Stimulated activated effector memory CD8-positive, alpha-beta T cell treated with anti-CD3 and anti-CD28 coated beads, Interleukin-12 subunit alpha, Interleukin-12 subunit beta, amount 100 ng/mL, for 72 hours (primary cell): ENCODE measurements around the gene OR5K2.
A peak's percentile ranks its signal among the peaks of the same experiment; 100 is the strongest.

Source experiments
- ATAC-seq: fragments of 150-1000 bp; cut with Tn5 transposase; 2 replicates; pipeline ENCODE4 v1.10.0; 2021
- DNase-seq, 2 donors: peaks; one replicate each; pipeline ENCODE4 v3.0.0; 2021 to 2022; ENCODE audit warnings: low spot score in 2 of 2
- H3K27ac Mint-ChIP-seq: one replicate; pipeline ENCODE4 v1.8.0; 2022; ENCODE audit warnings: mild to moderate bottlenecking, mixed read lengths
- H3K36me3 Mint-ChIP-seq: one replicate; pipeline ENCODE4 v1.8.0; 2022; ENCODE audit warnings: mild to moderate bottlenecking, mixed read lengths
- H3K4me1 Mint-ChIP-seq: one replicate; pipeline ENCODE4 v1.8.0; 2022; ENCODE audit warnings: mixed read lengths
- H3K4me3 Mint-ChIP-seq: one replicate; pipeline ENCODE4 v1.8.0; 2022; ENCODE audit warnings: mild to moderate bottlenecking, mixed read lengths
- H3K9me3 Mint-ChIP-seq: one replicate; pipeline ENCODE4 v1.8.0; 2022; ENCODE audit warnings: mixed read lengths

Gene OR5K2

DNA sequence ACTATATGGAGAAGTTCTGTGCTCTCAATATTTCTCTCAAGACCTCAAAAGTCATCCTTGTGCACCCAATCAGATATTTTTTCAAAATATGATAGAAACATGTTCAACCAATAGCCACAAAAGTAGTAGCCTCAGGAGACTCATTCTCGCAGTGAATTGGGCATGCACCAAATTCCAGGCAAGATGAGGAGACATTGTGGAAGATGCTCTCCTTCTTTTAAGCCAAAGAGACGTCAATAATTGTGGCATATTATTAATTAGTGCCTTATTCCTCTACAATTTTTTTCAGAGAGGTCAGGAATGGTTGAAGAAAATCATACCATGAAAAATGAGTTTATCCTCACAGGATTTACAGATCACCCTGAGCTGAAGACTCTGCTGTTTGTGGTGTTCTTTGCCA lies at the start of gene OR5K2:
OR5K2 (plus strand) TSS at position 301 of the 400 bp plus-strand sequence; CDS start at position 301, 0 bp downstream.
- Mint-ChIP-seq H3K4me3 (no peak within 1 kb of the TSS), H3K36me3 (peaks cover 5% of the 10 kb centered on the region), H3K9me3 (peaks cover 2% of the 10 kb centered on the region), H3K4me1 (no peaks in the 10 kb centered on the region), H3K27ac (no peak within 1 kb of the TSS)
- ATAC-seq (no peak), DNase-seq (no peak)

DNA sequence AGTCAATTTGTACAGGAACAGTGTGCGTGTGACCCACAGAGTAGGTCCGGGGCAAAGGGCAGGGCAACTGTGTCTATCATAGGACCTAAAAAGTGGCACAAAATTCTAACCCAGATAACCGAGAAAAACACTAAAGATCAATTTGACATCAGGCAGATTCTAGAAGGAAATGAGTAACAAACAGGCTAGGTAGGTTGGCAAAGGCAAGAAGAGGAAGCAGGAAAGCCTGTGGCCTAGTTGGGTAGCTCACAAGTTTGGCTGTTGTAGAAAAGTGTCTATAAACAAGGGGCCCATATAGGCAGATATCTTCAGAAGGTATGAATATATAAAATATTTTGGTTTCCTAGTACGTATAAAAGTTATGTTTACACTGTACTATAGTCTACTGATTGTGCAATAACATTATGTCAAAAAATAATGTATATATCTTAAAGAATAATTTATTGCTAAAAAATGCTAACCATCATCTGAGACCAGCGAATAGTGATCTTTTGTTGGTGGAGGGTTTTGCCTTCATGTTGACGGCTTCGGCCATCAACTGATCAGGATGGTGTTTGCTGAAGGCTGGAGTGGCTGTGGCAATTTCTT lies 47.8 kb upstream of the OR5K2 start:
- no peak overlapping the region for H3K27ac Mint-ChIP-seq
- DNase-seq, result no peak
- no peaks in the 10 kb centered on the region for H3K9me3 Mint-ChIP-seq
- no peaks in the 10 kb centered on the region for H3K36me3 Mint-ChIP-seq
- ATAC-seq, result peak; percentile 69
- no peak overlapping the region for H3K4me3 Mint-ChIP-seq
- H3K4me1 Mint-ChIP-seq, result peaks cover 13% of the 10 kb centered on the region

DNA sequence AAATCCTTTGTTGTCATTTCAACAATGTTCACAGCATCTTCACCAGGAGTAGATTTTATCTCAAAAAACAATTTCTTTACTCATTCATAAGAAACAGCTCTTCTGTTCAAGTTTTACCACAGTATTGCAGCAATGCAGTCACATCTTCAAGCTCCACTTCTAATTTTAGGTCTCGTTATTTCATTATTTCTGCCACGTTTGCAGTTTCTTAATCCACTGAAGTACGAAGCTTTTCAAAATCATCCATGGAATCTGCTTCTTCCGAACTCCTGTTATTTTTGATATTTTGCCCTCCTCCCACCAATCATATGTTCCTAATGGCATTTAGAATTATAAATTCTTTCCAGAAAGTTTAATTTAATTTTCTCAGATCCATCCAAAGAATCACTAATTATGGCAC lies 47.1 kb upstream of the OR5K2 start:
- ATAC-seq (no peak), DNase-seq (no peak)
- H3K27ac Mint-ChIP-seq, result no peak overlapping the region
- peaks cover 13% of the 10 kb centered on the region for H3K4me1 Mint-ChIP-seq
- H3K4me3 Mint-ChIP-seq, result no peak overlapping the region
- no peaks in the 10 kb centered on the region for H3K36me3 Mint-ChIP-seq
- H3K9me3 Mint-ChIP-seq, result no peaks in the 10 kb centered on the region

DNA sequence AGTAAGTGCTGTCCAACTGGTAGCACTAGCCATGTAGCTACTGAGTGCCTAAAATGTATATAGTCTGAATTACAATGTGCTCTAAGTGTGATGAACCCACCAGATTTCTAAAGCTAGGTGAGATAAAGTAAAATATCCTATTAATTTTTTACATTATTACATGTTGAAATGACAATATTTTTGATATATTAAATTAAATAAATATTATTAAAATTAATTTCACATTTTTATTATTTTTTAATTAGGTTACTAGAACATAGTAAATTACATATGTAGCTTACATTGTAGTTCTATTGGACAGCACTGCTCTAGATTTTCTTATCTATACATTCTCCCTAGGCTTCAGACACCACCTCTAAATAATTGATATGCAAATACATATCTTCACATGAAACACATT lies 43.7 kb upstream of the OR5K2 start:
- ATAC-seq, result no peak
- Mint-ChIP-seq H3K27ac (no peak overlapping the region), H3K4me3 (no peak overlapping the region), H3K9me3 (no peaks in the 10 kb centered on the region), H3K4me1 (peaks cover 8% of the 10 kb centered on the region), H3K36me3 (peaks cover 4% of the 10 kb centered on the region)
- no peak for DNase-seq

DNA sequence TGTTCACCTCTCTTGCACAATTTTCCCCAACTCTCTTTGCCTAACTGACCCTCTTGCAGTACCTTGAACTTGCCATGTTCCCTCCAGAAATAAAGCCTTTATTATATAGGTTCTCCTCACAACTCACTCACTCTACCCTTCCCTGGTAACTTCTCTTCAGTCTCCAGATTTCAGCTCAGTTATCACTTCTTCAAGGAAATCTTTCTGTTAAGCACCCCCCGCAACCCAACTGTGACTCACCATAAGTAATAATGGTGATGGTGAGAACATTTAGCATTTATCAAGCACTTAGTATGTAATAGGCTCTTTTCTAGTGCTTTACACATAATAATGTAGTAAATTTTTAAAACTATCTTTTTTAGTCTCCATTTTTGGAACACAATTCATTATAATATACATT lies 42.6 kb upstream of the OR5K2 start:
- Mint-ChIP-seq H3K27ac (no peak overlapping the region), H3K36me3 (peaks cover 4% of the 10 kb centered on the region), H3K4me3 (no peak overlapping the region), H3K4me1 (peaks cover 3% of the 10 kb centered on the region), H3K9me3 (no peaks in the 10 kb centered on the region)
- ATAC-seq (no peak), DNase-seq (no peak)

DNA sequence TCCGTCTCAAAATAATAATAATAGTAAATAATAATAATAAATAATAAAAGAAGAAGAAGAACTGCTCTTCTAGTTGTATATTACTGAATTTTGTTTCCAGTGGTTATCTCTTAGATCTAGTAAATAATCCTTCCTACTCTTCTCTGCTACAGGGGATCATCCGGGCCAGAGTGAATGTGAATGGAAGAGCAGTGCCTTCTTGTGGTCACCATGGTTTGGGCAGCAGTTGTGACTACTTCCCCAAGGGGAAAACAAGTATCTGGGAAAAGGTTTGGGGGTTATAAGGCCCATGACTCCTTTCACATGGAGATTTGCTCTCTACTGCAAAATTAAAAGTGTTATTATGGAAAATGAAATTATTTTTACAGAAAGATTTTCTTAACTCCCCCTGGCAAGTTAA lies 39.9 kb upstream of the OR5K2 start:
- Mint-ChIP-seq H3K36me3 (peaks cover 4% of the 10 kb centered on the region), H3K27ac (no peak overlapping the region)

DNA sequence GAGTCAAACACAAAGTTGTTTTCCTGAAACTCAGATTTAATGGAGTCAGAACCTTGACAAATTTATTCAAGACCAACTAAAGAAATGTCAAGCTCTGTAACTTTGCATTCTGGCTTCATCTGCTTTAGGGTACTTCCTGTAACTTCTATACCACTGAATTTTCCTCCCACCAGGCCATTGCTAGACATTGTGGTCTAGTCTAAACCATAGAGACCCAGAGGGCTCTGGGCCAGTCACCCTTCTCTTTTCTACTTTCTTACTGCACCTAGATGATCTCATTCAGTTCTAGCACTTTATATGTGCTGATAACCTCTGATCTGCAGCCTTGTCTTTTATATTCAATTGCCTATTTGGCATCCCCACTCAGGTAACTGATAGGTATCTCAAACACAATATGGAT lies 37.3 kb upstream of the OR5K2 start:
- H3K4me1 Mint-ChIP-seq, result peaks cover 12% of the 10 kb centered on the region
- no peak for DNase-seq
- H3K4me3 Mint-ChIP-seq, result no peak overlapping the region
- H3K27ac Mint-ChIP-seq, result no peak overlapping the region
- peak; percentile 96 for ATAC-seq
- no peaks in the 10 kb centered on the region for H3K9me3 Mint-ChIP-seq
- peaks cover 4% of the 10 kb centered on the region for H3K36me3 Mint-ChIP-seq

More for the DNA sequence above, 39.9 kb upstream of the OR5K2 start:
- no peak for ATAC-seq
- Mint-ChIP-seq H3K9me3 (no peaks in the 10 kb centered on the region), H3K4me3 (no peak overlapping the region), H3K4me1 (peaks cover 12% of the 10 kb centered on the region)
- DNase-seq, result no peak

DNA sequence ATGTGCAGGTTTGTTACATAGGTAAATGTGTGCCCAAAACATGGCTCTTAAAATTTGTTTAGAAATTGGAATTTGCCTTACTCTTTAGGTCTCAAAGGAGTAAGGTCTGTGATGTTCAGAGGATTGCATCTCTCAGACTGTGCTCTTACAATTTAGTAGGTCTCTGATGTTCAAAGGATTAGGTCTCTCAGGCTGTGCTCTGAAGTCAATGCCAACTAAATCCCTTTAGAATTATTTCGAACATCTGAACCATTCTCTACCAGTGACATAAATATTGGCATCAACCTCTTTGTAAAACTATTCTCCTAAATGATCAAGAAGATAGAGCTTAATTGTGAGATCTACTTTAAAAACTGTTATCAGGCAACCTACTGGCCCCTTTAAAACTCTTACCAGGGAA lies 34.6 kb upstream of the OR5K2 start, which contains the start of gene OR5K1:
OR5K1 (plus strand) TSS at position 301 of the 400 bp plus-strand sequence. CDS start 6,376 bp downstream, outside the sequence.
- Mint-ChIP-seq H3K36me3 (peaks cover 4% of the 10 kb centered on the region), H3K4me1 (peaks cover 12% of the 10 kb centered on the region), H3K4me3 (no peak within 1 kb of the TSS), H3K9me3 (no peaks in the 10 kb centered on the region), H3K27ac (no peak within 1 kb of the TSS)
- ATAC-seq (no peak), DNase-seq (no peak)

DNA sequence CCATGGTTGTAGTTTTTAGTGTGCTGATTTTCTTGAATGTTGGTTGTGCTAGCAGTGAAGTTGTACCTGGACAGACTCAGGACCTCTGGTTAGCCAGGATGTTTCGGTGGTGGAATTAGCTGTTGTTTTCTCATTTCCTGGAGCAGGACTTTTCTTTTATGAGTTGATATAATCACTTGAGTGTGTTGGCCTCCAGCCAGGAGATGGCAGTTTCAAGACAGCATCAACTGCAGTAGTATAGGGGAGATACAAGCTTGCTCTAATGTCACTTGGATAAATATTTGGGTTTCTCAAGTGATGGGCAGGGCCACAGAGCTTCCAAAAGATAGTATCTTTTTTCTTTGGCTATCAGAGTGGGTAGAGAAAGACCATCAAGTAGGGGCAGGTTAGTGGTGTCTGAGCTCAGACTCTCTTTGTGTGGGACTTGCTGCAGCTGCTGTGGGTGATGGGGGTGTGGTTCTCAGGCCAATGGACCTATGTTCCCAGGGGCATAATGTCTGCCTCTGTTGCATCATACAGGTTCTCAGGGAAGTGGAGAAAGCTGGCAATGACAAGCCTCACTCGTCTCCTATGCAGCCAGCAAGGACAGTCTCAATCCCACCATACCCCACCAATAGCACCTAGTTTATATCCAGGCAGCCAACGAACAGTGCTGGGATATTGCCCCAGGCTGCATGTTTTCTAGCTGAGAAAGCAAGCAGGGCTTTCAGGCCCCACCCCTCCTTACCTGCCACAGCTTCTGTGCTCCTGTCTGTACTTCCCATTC lies 14.6 kb upstream of the OR5K2 start:
- Mint-ChIP-seq H3K4me1 (peaks cover 5% of the 10 kb centered on the region), H3K36me3 (no peaks in the 10 kb centered on the region), H3K9me3 (peaks cover 26% of the 10 kb centered on the region), H3K4me3 (no peak overlapping the region), H3K27ac (peak overlapping the region; percentile 29)
- DNase-seq (no peak), ATAC-seq (no peak)

DNA sequence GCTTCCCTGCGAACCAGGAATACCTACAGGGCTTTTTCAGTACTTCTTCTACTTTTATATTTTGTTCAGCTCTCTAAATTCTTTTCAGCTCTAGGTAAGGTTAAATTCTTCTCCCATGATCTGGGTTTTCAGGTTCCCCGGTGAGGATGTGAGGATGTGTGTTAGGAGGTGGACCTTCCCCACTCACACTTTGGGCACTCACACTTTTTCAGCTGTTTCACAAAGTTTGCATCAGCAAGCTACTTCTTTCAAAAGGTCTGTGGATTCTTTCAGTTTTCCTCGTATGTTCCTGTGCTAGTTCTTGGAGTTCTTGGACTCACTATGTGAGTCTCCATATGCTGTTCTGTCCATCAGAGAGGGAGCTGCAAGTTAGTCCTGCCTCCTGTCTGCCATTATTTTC lies 13.9 kb upstream of the OR5K2 start:
- ATAC-seq (no peak), DNase-seq (no peak)
- no peak overlapping the region for H3K4me3 Mint-ChIP-seq
- H3K9me3 Mint-ChIP-seq, result peaks cover 31% of the 10 kb centered on the region
- H3K4me1 Mint-ChIP-seq, result peaks cover 5% of the 10 kb centered on the region
- H3K36me3 Mint-ChIP-seq, result no peaks in the 10 kb centered on the region
- no peak overlapping the region for H3K27ac Mint-ChIP-seq

DNA sequence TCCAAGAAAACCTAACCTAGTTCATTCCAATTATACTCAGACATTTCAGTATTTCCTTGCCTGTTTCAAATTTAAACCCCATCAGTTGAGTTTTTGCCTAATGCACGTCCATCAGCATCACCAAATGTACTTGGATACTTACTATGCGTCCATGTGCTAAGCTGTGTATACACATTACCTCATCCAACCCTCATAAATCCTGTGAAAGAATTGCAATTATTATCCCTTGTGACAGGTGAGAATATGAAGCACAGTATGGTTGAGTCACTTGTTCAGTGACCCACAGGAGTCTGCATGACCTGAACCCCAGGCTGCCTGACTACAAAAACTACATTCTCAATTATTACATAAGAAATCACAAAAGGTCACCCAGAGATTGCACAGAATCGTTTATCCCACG lies 2.5 kb downstream of the OR5K2 start:
- H3K36me3 Mint-ChIP-seq, result peaks cover 5% of the 10 kb centered on the region
- ATAC-seq (no peak), DNase-seq (no peak)
- peaks cover 6% of the 10 kb centered on the region for H3K4me1 Mint-ChIP-seq
- H3K9me3 Mint-ChIP-seq, result peaks cover 2% of the 10 kb centered on the region
- no peak overlapping the region for H3K27ac Mint-ChIP-seq
- H3K4me3 Mint-ChIP-seq, result no peak overlapping the region

DNA sequence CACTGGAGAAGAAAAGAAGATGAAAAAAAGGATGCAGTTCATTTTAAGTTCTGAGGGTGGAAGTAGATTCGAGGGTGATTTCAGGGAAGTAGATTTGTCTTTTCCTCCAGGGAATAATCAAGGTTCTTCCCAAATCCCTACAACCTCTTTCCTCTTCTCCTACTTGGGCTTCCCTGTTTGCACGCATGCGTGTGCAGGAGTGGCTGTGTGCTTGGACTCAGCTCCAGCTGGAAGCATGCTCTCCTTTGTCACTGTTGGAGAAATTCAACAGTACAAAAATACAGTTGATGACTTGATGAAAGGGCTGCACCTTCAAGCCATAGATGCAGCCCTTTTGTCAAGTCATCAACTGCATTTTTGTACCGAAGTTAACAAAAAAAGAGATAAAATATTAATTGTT lies 3.8 kb downstream of the OR5K2 start:
- Mint-ChIP-seq H3K4me3 (no peak overlapping the region), H3K9me3 (peaks cover 5% of the 10 kb centered on the region), H3K36me3 (peaks cover 10% of the 10 kb centered on the region), H3K27ac (no peak overlapping the region), H3K4me1 (peaks cover 6% of the 10 kb centered on the region)
- DNase-seq (no peak), ATAC-seq (no peak)

DNA sequence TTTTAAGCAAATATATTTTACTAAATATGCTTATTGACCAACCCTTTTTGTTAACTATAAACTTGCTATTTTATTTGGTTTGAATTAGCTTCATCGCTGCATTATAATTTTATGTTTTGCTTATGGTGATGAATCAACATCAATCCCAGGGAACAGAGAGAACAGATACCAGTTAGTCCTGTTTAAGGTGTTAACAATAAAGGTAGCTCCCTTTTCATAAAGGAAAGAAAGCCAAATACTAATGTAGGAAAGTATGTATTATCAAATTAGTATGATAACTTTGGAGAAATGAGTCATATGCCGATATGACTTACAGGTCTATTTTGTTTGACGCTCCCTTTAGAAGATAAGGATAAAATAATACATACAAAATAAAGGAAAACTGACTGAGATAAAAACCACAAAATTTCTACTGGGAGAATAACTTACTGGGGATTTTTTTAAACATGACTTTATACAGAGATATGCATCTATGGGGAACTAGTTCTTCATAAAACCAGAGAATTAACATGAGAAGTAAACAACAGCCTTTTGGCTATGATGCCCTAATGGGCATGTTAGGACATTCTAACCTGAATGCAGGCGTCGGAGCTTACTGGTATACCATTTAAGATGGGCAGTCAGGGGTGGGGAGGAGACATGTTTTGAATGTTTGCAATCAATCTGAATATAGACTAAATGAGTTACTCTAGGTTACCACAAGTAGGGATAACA lies 4.5 kb downstream of the OR5K2 start:
- H3K36me3 Mint-ChIP-seq, result peaks cover 15% of the 10 kb centered on the region
- ATAC-seq (no peak), DNase-seq (no peak)
- H3K27ac Mint-ChIP-seq, result no peak overlapping the region
- H3K9me3 Mint-ChIP-seq, result peaks cover 5% of the 10 kb centered on the region
- H3K4me3 Mint-ChIP-seq, result no peak overlapping the region
- peaks cover 6% of the 10 kb centered on the region for H3K4me1 Mint-ChIP-seq

DNA sequence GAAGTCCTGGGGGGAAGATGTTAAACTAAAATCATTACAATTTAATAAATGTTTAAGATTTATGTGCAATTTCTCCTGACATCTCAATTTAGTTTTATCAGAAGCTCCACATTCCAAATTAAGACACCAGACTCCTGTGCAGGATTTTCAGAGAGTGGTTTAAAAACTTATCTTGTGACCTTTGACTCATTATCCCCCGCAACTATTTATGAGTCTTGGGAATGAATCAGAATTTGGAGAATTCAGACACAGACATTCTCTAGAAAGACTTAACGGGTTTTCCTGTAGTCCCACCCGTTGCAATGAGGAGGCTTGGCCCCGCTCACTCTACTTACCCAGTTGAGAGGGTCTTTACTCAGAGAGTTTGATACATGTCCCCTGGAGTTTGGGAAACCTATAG lies 7.1 kb downstream of the OR5K2 start:
- peaks cover 5% of the 10 kb centered on the region for H3K9me3 Mint-ChIP-seq
- no peak for DNase-seq
- peaks cover 20% of the 10 kb centered on the region for H3K36me3 Mint-ChIP-seq
- H3K27ac Mint-ChIP-seq, result no peak overlapping the region
- H3K4me1 Mint-ChIP-seq, result peaks cover 20% of the 10 kb centered on the region
- H3K4me3 Mint-ChIP-seq, result no peak overlapping the region
- ATAC-seq, result no peak

DNA sequence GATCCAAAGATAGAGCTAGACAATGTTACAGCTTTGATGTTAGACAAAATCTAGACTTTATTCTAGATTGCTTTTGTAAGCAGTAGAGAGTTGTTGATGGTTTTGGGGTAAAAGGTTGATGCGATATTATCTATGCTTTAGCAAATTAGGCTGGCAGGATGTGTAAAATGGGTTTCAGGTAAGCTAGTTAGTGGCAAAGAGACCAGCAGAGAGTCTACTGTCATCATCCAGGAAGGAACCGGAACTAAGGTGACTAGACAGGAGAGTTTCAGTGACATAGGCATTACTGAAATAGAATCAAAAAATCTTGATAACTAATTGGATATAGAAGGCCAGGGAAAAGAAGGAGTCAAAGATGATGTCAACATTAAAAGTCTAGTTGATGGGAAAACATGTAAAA lies 11.1 kb downstream of the OR5K2 start:
- peak; percentile 42 for ATAC-seq
- peaks cover 2% of the 10 kb centered on the region for H3K9me3 Mint-ChIP-seq

DNA sequence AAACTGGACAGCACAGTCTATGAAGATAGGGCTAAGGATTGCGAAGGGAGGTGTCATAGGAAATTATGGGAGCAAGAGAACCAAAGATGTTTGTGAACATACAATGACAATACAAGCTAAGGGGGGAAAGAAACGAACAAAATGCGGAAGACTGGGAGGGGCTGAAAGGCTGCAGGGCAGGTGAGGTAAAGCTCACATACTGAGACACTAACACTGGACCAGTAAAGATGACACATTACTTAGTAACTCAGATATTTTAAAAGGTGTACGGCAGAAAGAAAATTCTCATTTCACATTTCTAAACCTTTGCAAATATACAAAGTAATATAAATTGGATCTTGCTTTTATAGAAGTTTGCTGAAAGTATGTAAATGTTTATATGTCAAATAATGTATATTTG lies 15.1 kb downstream of the OR5K2 start:
- Mint-ChIP-seq H3K4me3 (no peak overlapping the region), H3K4me1 (peaks cover 62% of the 10 kb centered on the region), H3K27ac (no peak overlapping the region), H3K36me3 (peaks cover 63% of the 10 kb centered on the region), H3K9me3 (no peaks in the 10 kb centered on the region)
- ATAC-seq (no peak), DNase-seq (no peak)

More for the DNA sequence above, 11.1 kb downstream of the OR5K2 start:
- H3K4me3 Mint-ChIP-seq, result no peak overlapping the region
- DNase-seq, result no peak
- H3K4me1 Mint-ChIP-seq, result peaks cover 40% of the 10 kb centered on the region
- peaks cover 36% of the 10 kb centered on the region for H3K36me3 Mint-ChIP-seq
- H3K27ac Mint-ChIP-seq, result no peak overlapping the region
